ENCODE measurements around the gene ROCK2.

Gene ROCK2

GRCh38 chr2:11377928-11378545, 33.6 kb upstream of the ROCK2 start:
- ChIA-PET POLR2A (no interaction called here), CTCF (interaction anchor here (1.2 kb wide), 1 partner anchor 44 kb away, joined by 3 read pairs; no protein-coding TSS in a partner anchor)

GRCh38 chr2:11376071-11376470, 31.6 kb upstream of the ROCK2 start:
- DNase-seq (ENCODE audit: extremely low spot score): no peak
- POLR2A ChIA-PET: no interaction called here
- TF ChIP-seq CTCF (IDR thresholded peaks at IDR 0.05; ENCODE audit: control extremely low read depth, extremely low read depth, low read depth, missing control alignments): no peak
- CTCF ChIA-PET: interaction anchor here (0.9 to 1.4 kb wide), 5 partner anchors 9 to 114 kb away, joined by 3 to 5 read pairs (median 3); no protein-coding TSS in a partner anchor

More at GRCh38 chr2:11377928-11378545, 33.6 kb upstream of the ROCK2 start:
- DNase-seq (ENCODE audit: extremely low spot score): peak; percentile 82
- TF ChIP-seq CTCF (IDR thresholded peaks at IDR 0.05; ENCODE audit: control extremely low read depth, extremely low read depth, low read depth, missing control alignments): no peak

- POLR2A ChIA-PET: no interaction called here
- no peak for TF ChIP-seq CTCF (IDR thresholded peaks at IDR 0.05; ENCODE audit: control extremely low read depth, extremely low read depth, low read depth, missing control alignments)
- CTCF ChIA-PET: interaction anchor here (0.9 to 1.4 kb wide), 5 partner anchors 9 to 114 kb away, joined by 3 to 5 read pairs (median 3); no protein-coding TSS in a partner anchor
- no peak for DNase-seq (ENCODE audit: extremely low spot score)
Observed at GRCh38 chr2:11375689-11376027, 31.2 kb upstream of the ROCK2 start.

GRCh38 chr2:11375025-11375688, 30.7 kb upstream of the ROCK2 start:
- TF ChIP-seq CTCF (IDR thresholded peaks at IDR 0.05; ENCODE audit: control extremely low read depth, extremely low read depth, low read depth, missing control alignments): no peak
- POLR2A ChIA-PET: interaction anchor here (0.6 kb wide), 1 partner anchor 159 kb away, joined by 3 read pairs; no protein-coding TSS in a partner anchor
- CTCF ChIA-PET: interaction anchor here (0.8 to 1.4 kb wide), 6 partner anchors 8 to 209 kb away, joined by 3 to 5 read pairs (median 4); no protein-coding TSS in a partner anchor
- DNase-seq (ENCODE audit: extremely low spot score): no peak

- DNase-seq (ENCODE audit: extremely low spot score): no peak
- ChIA-PET CTCF (no interaction called here), POLR2A (no interaction called here)
- no peak for TF ChIP-seq CTCF (IDR thresholded peaks at IDR 0.05; ENCODE audit: control extremely low read depth, extremely low read depth, low read depth, missing control alignments)
Observed at GRCh38 chr2:11373096-11373495, 28.7 kb upstream of the ROCK2 start.

- ChIA-PET POLR2A (no interaction called here), CTCF (no interaction called here)
- TF ChIP-seq CTCF (IDR thresholded peaks at IDR 0.05; ENCODE audit: control extremely low read depth, extremely low read depth, low read depth, missing control alignments): no peak
- DNase-seq (ENCODE audit: extremely low spot score): no peak
Observed at GRCh38 chr2:11371092-11371937, 26.9 kb upstream of the ROCK2 start.
